Transverse colon (tissue), 3 donors: ENCODE results near the gene MTERF1.

ENCODE experiments used
- POLR2A ChIP-seq: fragments of 450-650 bp; IDR thresholded peaks from one replicate; pipeline ENCODE4 v1.6.1; 2016; ENCODE audit warnings: antibody characterized with exemption, mild to moderate bottlenecking, moderate library complexity
- POLR2AphosphoS5 ChIP-seq, 3 donors: sonication (generic); formaldehyde crosslinking; IDR thresholded peaks; one replicate each; pipeline ENCODE4 v1.6.1; 2016; ENCODE audit warnings: antibody characterized with exemption in 3 of 3

DNA sequence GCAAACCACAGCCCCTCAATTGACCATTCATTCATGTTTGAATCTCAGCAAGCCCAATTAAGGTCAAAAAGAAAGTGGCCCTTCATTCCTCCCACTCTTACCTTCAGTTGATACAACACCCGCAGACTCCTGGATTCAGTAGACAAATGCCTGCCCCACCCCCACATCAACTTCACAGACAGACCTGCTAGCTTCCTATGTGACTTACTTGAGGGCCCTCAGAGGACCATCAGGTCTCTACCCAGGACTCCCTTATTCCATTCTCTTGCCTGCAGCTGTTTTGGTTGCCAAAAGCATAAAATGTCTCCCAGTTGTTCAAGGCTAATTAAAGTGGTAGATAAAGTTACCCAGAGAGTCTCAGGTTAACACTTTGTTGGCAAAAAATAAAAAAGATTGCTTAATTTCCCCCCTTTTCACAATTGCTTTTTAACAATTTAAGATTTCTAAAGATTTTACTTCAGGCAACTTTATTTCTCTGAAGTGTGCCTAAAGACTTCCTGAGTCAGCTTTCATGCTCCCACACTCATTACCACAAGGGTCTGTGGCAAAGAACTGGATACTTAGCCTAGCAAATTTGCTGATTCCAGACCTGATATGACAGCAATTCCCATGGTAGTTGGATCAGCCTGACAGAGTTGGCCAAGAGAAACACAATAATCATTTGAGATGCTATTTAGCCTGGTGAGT is 3.3 kb upstream of the MTERF1 start:
- TF ChIP-seq POLR2AphosphoS5 (IDR thresholded peaks at IDR 0.05), result no peak
- TF ChIP-seq POLR2A, result no peak
